Tibial nerve (tissue), 4 donors: Measurements from ENCODE around the gene BMP15. TPM values are rescaled to one million over a fixed set of nuclear protein-coding genes. Genes with fewer than 3 reads are reported as not detected.

Experiments
- DNase-seq, 2 donors: peaks; one replicate each; pipeline ENCODE4 v3.0.0-alpha.2; 2019; ENCODE audit warnings: low spot score in 2 of 2
- H3K27ac ChIP-seq, 4 donors: fragments of 200-600 bp; sonication (generic) in 3 of 4; one replicate each; pipeline ENCODE4 v1.5.1; 2017 to 2019; ENCODE audit warnings: mild to moderate bottlenecking in 1 of 4
- H3K27me3 ChIP-seq, 2 donors: fragments of 200-600 bp; sonication (generic) in 1 of 2; one replicate each; pipeline versions ENCODE4 v1.5.1 to v1.6.0; 2017 to 2019
- H3K36me3 ChIP-seq, 3 donors: fragments of 200-600 bp; sonication (generic); one replicate each; pipeline ENCODE4 v1.5.1; 2018 to 2019
- H3K4me1 ChIP-seq, 4 donors: fragments of 200-600 bp; sonication (generic) in 3 of 4; one replicate each; pipeline ENCODE4 v1.5.1; 2017 to 2019
- H3K4me3 ChIP-seq, 4 donors: fragments of 200-600 bp; sonication (generic) in 3 of 4; one replicate each; pipeline ENCODE4 v1.5.1; 2017 to 2019; ENCODE audit warnings: mild to moderate bottlenecking in 1 of 4, moderate library complexity in 1 of 4
- H3K9me3 ChIP-seq, 4 donors: fragments of 200-600 bp; sonication (generic) in 3 of 4; one replicate each; pipeline ENCODE4 v1.5.1; 2017 to 2019
- CTCF ChIP-seq, 5 experiments: fragments of 200-600 bp in 3 of 5; fragments of 450-650 bp in 2 of 5; sonication (generic) in 3 of 5; IDR thresholded peaks; one replicate each; pipeline ENCODE4 v1.5.1; 2016 to 2019; ENCODE audit warnings: antibody characterized with exemption in 5 of 5, mild to moderate bottlenecking in 3 of 5, moderate library complexity in 2 of 5
- EP300 ChIP-seq, 2 donors: sonication (generic); formaldehyde crosslinking; IDR thresholded peaks; one replicate each; pipeline ENCODE4 v1.6.1; 2017; ENCODE audit warnings: antibody characterized with exemption in 2 of 2, mild to moderate bottlenecking in 1 of 2
- POLR2A ChIP-seq, 2 donors: fragments of 450-650 bp; IDR thresholded peaks; one replicate each; pipeline ENCODE4 v1.6.1; 2017; ENCODE audit warnings: antibody characterized with exemption in 2 of 2, mild to moderate bottlenecking in 2 of 2, moderate library complexity in 2 of 2
- WGBS, 2 donors: methylation state at CpG; one replicate each; pipeline ENCODE4 v1.1.5; 2018; 5-methylcytosine and 5-hydroxymethylcytosine counted together
- total RNA-seq, 4 donors: library from RNA; depleted of rRNA; stranded (reverse); fragments of >200 nt; gene quantifications; one replicate each; pipeline ENCODE4 v1.1.0, GENCODE V29; 2016

The BMP15 gene
- total RNA-seq, 4 donors from 2014 or later: not detected

GRCh38 chrX:50893047-50893446 lies 17.5 kb upstream of the BMP15 start:
- Histone ChIP-seq H3K9me3 (peaks cover 0 to 3% (median 0%) of the 10 kb centered on the region in 4 donors), H3K27me3 (no peaks in the 10 kb centered on the region), H3K27ac (no peak overlapping the region), H3K4me1 (no peaks in the 10 kb centered on the region), H3K36me3 (no peaks in the 10 kb centered on the region), H3K4me3 (no peak overlapping the region)
- WGBS, 2 donors: 82 to 97% methylated on average over 3 of the region's 3 CpGs
- TF ChIP-seq EP300 (IDR thresholded peaks at IDR 0.05) (no peak), CTCF (IDR thresholded peaks at IDR 0.05) (no peak), POLR2A (IDR thresholded peaks at IDR 0.05) (no peak)
- DNase-seq: no peak

GRCh38 chrX:50893466-50893865 lies 17.1 kb upstream of the BMP15 start:
- WGBS, 2 donors: 0% methylated on average over 1 of the region's 1 CpG

GRCh38 chrX:50905334-50905733 lies 5.2 kb upstream of the BMP15 start:
- no peaks in the 10 kb centered on the region for H3K36me3 ChIP-seq
- H3K4me1 ChIP-seq: no peaks in the 10 kb centered on the region
- no peak overlapping the region for H3K4me3 ChIP-seq
- no peak for TF ChIP-seq EP300 (IDR thresholded peaks at IDR 0.05)
- TF ChIP-seq POLR2A (IDR thresholded peaks at IDR 0.05): no peak
- no peak for TF ChIP-seq CTCF (IDR thresholded peaks at IDR 0.05)
- DNase-seq: no peak
- 86 to 97% methylated on average over 17 of the region's 17 CpGs for WGBS, 2 donors
- no peak overlapping the region for H3K27ac ChIP-seq
- peaks cover 0 to 29% of the 10 kb centered on the region in 2 donors for H3K27me3 ChIP-seq
- no peaks in the 10 kb centered on the region for H3K9me3 ChIP-seq

More at GRCh38 chrX:50893466-50893865, 17.1 kb upstream of the BMP15 start:
- no peak for TF ChIP-seq POLR2A (IDR thresholded peaks at IDR 0.05)
- Histone ChIP-seq H3K4me1 (no peaks in the 10 kb centered on the region), H3K27ac (no peak overlapping the region), H3K27me3 (no peaks in the 10 kb centered on the region), H3K36me3 (no peaks in the 10 kb centered on the region), H3K9me3 (peaks cover 0 to 3% (median 0%) of the 10 kb centered on the region in 4 donors), H3K4me3 (no peak overlapping the region)
- no peak for DNase-seq

- peaks cover 0 to 5% of the 10 kb centered on the region in 2 donors for H3K27me3 ChIP-seq
- no peak for TF ChIP-seq POLR2A (IDR thresholded peaks at IDR 0.05)
- TF ChIP-seq EP300 (IDR thresholded peaks at IDR 0.05): no peak
- no peak for TF ChIP-seq CTCF (IDR thresholded peaks at IDR 0.05)
These were observed 3.0 kb downstream of the BMP15 start for GRCh38 chrX:50913520-50913919.

GRCh38 chrX:50920132-50920531 lies 9.6 kb downstream of the BMP15 start:
- Histone ChIP-seq H3K36me3 (no peaks in the 10 kb centered on the region), H3K27ac (no peak overlapping the region), H3K9me3 (no peaks in the 10 kb centered on the region), H3K4me3 (no peak overlapping the region), H3K27me3 (no peaks in the 10 kb centered on the region), H3K4me1 (no peaks in the 10 kb centered on the region)
- no peak for DNase-seq
- no peak for TF ChIP-seq CTCF (IDR thresholded peaks at IDR 0.05)
- TF ChIP-seq POLR2A (IDR thresholded peaks at IDR 0.05): no peak
- TF ChIP-seq EP300 (IDR thresholded peaks at IDR 0.05): no peak

More at GRCh38 chrX:50913520-50913919, 3.0 kb downstream of the BMP15 start:
- H3K36me3 ChIP-seq: no peaks in the 10 kb centered on the region
- no peak overlapping the region for H3K27ac ChIP-seq
- H3K9me3 ChIP-seq: no peaks in the 10 kb centered on the region
- H3K4me3 ChIP-seq: no peak overlapping the region
- DNase-seq: no peak
- no peaks in the 10 kb centered on the region for H3K4me1 ChIP-seq

- TF ChIP-seq EP300 (IDR thresholded peaks at IDR 0.05) (no peak), POLR2A (IDR thresholded peaks at IDR 0.05) (no peak), CTCF (IDR thresholded peaks at IDR 0.05) (no peak)
- no peaks in the 10 kb centered on the region for H3K36me3 ChIP-seq
- H3K9me3 ChIP-seq: no peaks in the 10 kb centered on the region
- H3K4me3 ChIP-seq: no peak overlapping the region
- DNase-seq: no peak
- no peaks in the 10 kb centered on the region for H3K27me3 ChIP-seq
- H3K27ac ChIP-seq: no peak overlapping the region
- no peaks in the 10 kb centered on the region for H3K4me1 ChIP-seq
These were observed 16.6 kb downstream of the BMP15 start for GRCh38 chrX:50927127-50927526.
